ENCODE measurements around the gene COPS4. TPM values are rescaled to one million over a fixed set of nuclear protein-coding genes. Genes with fewer than 3 reads are reported as not detected.
"Not testable (repeated sequence)": the region's sequence is repeated elsewhere in the genome, so short reads cannot be mapped to it uniquely, and the experiment has no call there.

Gene COPS4
- total RNA-seq, 2 experiments from 2014 or later: 35.7 to 35.9 TPM

DNA sequence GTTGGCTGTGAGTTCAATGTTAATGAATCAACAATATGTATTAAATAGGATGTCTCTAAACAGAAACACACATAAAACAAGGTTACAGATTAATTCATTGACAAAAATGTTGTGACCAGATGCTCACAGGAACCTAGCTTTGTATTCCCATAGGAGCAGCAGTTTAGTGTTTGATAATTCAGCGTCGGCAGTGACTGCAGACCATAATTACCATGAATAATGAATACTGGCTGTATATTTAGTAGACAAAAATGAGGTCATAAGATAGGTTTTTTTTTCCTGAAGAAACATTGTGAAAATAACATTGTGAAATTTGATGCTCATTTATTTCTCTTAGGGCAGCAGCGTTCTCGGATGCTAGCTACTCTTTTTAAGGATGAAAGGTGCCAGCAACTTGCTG lies 27.8 kb downstream of the COPS4 start:
- no peaks in the 10 kb centered on the region for H3K4me1 Mint-ChIP-seq
- CTCF ChIA-PET: no interaction called here
- intact Hi-C loops (cut with DNase I, micrococcal nuclease): no loop called here
- no peaks in the 10 kb centered on the region for H3K27me3 Mint-ChIP-seq
- ATAC-seq: no peak
- peaks cover 18% of the 10 kb centered on the region for H3K36me3 Mint-ChIP-seq (ENCODE audit: low read depth)
- no peak for DNase-seq
- POLR2A ChIA-PET: interaction anchor here (0.7 kb wide), 1 partner anchor 9 kb away, joined by 3 read pairs; no protein-coding TSS in a partner anchor
- H3K4me3 Mint-ChIP-seq: no peak overlapping the region
- H3K9me3 Mint-ChIP-seq (ENCODE audit: low read depth): no peaks in the 10 kb centered on the region
- H3K27ac Mint-ChIP-seq: no peak overlapping the region

DNA sequence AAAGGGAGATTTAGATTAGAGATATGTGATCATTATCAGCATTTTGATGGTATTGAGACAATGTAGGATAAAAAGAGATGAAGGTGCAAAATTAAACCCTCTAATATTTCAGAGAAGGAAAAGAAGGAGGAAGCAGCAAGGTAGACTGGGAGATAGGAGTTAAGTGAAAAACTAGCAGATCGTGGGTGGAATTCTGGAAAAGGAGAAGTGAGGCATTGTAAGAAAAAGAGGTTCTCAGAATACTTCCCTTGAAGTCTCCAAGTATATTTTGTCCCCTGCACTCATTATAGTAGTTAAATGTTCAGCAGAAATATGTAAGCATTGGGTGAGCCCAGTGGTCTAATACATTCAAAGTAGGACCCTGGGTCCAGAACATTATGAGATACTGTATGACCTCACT lies 30.3 kb downstream of the COPS4 start:
- ChIA-PET POLR2A (no interaction called here), CTCF (interaction anchor here (0.7 kb wide), 1 partner anchor 200 kb away, joined by 3 read pairs; no protein-coding TSS in a partner anchor)
- Mint-ChIP-seq H3K36me3 (ENCODE audit: low read depth) (peaks cover 29% of the 10 kb centered on the region), H3K9me3 (ENCODE audit: low read depth) (no peaks in the 10 kb centered on the region), H3K27ac (no peak overlapping the region), H3K27me3 (no peaks in the 10 kb centered on the region), H3K4me3 (no peak overlapping the region), H3K4me1 (no peaks in the 10 kb centered on the region)
- no peak for DNase-seq
- intact Hi-C loops (cut with DNase I, micrococcal nuclease): no loop called here
- ATAC-seq: no peak

DNA sequence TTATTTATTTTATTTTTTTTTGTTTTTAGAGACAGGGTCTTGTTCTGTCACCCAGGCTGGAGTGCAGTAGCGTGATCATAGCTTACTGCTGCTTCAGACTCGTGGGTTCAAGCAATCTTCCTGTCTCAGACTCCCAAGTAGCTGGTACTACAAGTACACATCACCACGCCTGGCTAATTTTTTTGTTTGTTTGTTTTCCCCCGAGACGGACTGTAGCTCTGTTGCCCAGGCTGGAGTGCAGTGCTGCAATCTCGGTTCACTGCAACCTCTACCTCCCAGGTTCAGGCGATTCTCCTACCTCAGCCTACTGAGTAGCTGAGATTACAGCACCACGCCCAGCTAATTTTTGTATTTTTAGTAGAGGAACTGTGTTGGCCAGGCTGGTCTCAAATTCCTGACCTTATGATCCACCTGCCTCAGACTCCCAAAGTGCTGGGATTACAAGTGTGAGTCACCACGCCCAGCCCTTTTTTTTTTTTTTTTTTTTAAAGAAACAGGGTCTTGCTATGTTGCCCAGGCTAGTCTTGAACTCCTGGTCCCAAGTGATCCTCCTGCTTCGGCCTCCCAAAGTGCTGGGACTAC lies 32.2 kb downstream of the COPS4 start:
- ATAC-seq: no peak
- H3K27me3 Mint-ChIP-seq: no peaks in the 10 kb centered on the region
- DNase-seq: no peak
- no peak overlapping the region for H3K4me3 Mint-ChIP-seq
- no peak overlapping the region for H3K27ac Mint-ChIP-seq
- intact Hi-C loops (cut with DNase I, micrococcal nuclease): no loop called here
- CTCF ChIA-PET: interaction anchor here (0.6 to 1.4 kb wide), 4 partner anchors 10 to 213 kb away, joined by 3 to 4 read pairs (median 4); no protein-coding TSS in a partner anchor
- H3K36me3 Mint-ChIP-seq (ENCODE audit: low read depth): peaks cover 30% of the 10 kb centered on the region
- POLR2A ChIA-PET: interaction anchor here (0.6 kb wide), 1 partner anchor 14 kb away, joined by 8 read pairs; no protein-coding TSS in a partner anchor
- H3K9me3 Mint-ChIP-seq (ENCODE audit: low read depth): no peaks in the 10 kb centered on the region
- no peaks in the 10 kb centered on the region for H3K4me1 Mint-ChIP-seq

DNA sequence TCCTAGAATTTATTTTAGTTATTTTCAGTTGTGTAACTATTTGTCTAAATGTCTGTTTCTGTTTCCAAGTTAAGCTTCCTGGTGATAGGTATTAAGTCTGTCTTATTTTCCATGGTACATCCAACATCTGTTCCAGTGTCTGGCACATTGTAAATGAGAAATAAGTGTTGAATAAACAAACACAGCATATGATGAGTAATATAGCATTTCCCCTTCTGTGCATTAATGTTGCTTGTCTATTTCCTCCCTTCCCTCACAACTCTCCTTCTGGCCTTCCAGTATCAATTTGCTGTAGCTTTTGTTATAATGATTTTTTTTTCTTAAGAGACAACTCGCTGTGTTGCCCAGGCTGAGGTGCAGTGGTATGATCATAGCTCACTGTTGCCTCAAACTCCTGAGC lies 36.1 kb downstream of the COPS4 start:
- no peaks in the 10 kb centered on the region for H3K9me3 Mint-ChIP-seq (ENCODE audit: low read depth)
- no peaks in the 10 kb centered on the region for H3K27me3 Mint-ChIP-seq
- peaks cover 13% of the 10 kb centered on the region for H3K4me1 Mint-ChIP-seq
- DNase-seq: no peak
- intact Hi-C loops (cut with DNase I, micrococcal nuclease): no loop called here
- H3K27ac Mint-ChIP-seq: no peak overlapping the region
- peaks cover 29% of the 10 kb centered on the region for H3K36me3 Mint-ChIP-seq (ENCODE audit: low read depth)
- H3K4me3 Mint-ChIP-seq: no peak overlapping the region
- no peak for ATAC-seq
- ChIA-PET CTCF (interaction anchor here (0.8 to 2.3 kb wide), 5 partner anchors 19 to 211 kb away, joined by 3 to 9 read pairs (median 4); no protein-coding TSS in a partner anchor), POLR2A (interaction anchor here (0.8 kb wide), 1 partner anchor 8 kb away, joined by 3 read pairs; no protein-coding TSS in a partner anchor)

DNA sequence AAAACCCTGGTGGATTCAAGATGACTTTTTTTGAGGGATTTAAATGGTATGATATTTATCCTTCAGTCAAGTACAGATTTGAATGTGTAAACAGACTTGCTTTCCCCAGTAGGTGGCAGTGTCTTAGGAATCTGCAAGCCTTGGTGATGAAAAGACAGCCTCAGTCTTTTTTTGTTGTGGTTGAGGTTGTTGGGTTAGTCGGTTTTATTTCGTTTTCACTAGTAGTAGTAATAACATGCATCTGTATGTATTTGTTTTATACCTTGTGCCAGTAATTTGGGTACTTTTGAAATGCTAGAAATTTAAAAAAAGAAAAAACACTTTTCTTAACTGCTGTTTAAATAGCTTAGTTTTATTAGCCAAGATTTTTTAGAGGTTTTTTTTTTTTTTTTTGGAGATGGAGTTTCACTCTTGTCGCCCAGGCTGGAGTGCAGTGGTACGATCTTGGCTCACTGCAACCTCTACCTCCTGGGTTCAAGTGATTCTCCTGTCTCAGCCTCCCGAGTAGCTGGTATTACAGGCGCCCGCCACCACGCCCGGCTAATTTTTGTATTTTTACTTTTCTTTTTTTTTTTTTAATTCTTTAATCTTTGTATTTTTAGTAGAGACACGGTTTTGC lies 39.2 kb downstream of the COPS4 start:
- Mint-ChIP-seq H3K36me3 (ENCODE audit: low read depth) (peaks cover 24% of the 10 kb centered on the region), H3K27me3 (no peaks in the 10 kb centered on the region), H3K4me3 (peak overlapping the region; percentile 25), H3K4me1 (peaks cover 13% of the 10 kb centered on the region), H3K9me3 (ENCODE audit: low read depth) (no peaks in the 10 kb centered on the region), H3K27ac (no peak overlapping the region)
- CTCF ChIA-PET: interaction anchor here (0.6 to 4.0 kb wide), 22 partner anchors 9 to 411 kb away, joined by 3 to 23 read pairs (median 4); partner anchors contain the start of genes COPS4 and PLAC8
- peak; percentile 91 for ATAC-seq
- POLR2A ChIA-PET: interaction anchor here (0.6 to 1.4 kb wide), 9 partner anchors 36 to 700 kb away, joined by 3 to 6 read pairs (median 4); partner anchors contain the start of genes COPS4 and COQ2
- DNase-seq: peak; percentile 63
- intact Hi-C loops (cut with DNase I, micrococcal nuclease): loop anchor here (1.0 to 2.0 kb wide), 9 partner anchors 36 to 208 kb away; partner anchors contain the start of gene COPS4 (in 1 of the 2)

DNA sequence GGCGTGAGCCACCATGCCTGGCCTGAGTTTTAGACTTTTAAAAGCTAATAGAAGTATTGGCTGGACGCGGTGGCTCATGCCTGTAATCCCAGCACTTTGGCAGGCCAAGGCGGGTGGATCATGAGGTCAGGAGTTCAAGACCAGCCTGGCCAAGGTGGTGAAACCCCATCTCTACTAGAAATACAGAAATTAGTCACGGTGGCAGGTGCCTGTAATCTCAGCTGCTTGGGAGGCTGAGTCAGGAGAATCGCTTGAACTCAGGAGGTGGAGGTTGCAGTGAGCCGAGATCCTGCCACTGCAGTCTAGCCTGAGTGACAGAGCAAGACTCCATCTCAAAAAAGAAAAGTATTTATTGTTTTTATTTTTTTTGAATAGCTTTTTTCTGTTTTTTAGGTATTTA lies 39.8 kb downstream of the COPS4 start:
- POLR2A ChIA-PET: interaction anchor here (0.7 to 1.4 kb wide), 7 partner anchors 35 to 700 kb away, joined by 3 to 6 read pairs (median 4); partner anchors contain the start of genes COPS4 and COQ2
- H3K4me3 Mint-ChIP-seq: peak overlapping the region; percentile 25
- H3K36me3 Mint-ChIP-seq (ENCODE audit: low read depth): peaks cover 22% of the 10 kb centered on the region
- intact Hi-C loops (cut with DNase I, micrococcal nuclease): loop anchor here (1.0 to 2.0 kb wide), 9 partner anchors 36 to 208 kb away; partner anchors contain the start of gene COPS4 (in 1 of the 2)
- peaks cover 13% of the 10 kb centered on the region for H3K4me1 Mint-ChIP-seq
- CTCF ChIA-PET: interaction anchor here (0.6 to 4.0 kb wide), 27 partner anchors 8 to 411 kb away, joined by 3 to 23 read pairs (median 3); partner anchors contain the start of genes COPS4 and PLAC8
- peak; percentile 69 for ATAC-seq
- DNase-seq: peak; percentile 74
- H3K27me3 Mint-ChIP-seq; H3K27ac Mint-ChIP-seq; H3K9me3 Mint-ChIP-seq (ENCODE audit: low read depth): not testable (repeated sequence)

DNA sequence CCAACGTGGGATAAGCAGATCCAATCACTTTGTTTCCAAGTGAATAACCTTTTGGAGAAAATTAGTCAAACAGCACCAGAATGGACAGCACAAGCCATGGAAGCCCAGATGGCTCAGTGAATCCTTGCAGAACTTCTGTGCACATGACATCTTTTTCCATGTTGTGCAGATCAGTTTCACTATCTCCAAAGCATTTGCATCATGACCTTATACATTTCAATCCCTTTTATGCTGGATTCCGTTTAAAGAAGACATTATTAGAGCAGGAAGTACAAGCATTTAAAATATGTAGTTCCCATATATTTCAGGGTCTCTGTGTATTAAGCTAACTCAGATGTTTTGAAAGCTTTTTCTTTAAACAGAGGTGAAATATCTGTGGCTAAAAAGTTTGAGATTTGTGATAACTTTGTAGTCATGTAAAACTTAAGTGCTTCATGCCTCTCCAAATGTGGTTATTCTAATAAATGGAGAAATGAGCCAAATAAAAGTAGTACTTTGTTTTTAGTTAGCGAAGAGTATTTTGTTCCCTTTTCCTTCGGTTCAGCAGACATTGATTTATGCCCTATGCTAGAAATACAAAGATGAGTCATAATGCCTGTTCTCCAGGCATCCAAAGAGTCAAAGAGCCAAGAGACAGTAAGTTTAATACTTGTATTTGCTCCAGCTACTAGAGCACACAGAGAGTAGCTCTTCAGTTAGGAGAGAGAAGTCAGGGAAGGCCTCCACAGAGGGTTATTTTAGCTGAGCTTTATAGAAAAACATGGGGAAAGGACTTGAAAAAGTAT lies 40.5 kb downstream of the COPS4 start:
- Mint-ChIP-seq H3K4me1 (peaks cover 13% of the 10 kb centered on the region), H3K36me3 (ENCODE audit: low read depth) (peaks cover 19% of the 10 kb centered on the region)

DNA sequence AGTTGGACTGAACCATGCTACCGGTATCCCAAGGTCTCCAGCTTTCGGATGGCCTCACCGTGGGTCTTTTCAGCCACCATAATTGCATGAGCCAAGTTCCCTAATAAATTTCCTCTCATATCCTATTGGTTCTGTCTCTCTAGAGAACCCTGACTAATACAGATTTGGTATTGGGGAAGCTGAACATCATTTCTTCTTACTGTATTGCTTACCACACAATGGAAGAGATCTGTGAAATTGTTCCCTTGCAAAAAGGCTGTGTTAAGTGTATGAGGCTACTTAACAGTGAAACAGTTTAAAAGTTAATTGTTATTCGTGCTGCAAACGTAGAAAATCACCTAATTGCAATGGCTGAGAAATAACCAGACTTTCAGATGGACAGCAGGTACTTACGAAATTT lies 45.6 kb downstream of the COPS4 start:
- ChIA-PET CTCF (interaction anchor here (1.2 kb wide), 1 partner anchor 30 kb away, joined by 4 read pairs; no protein-coding TSS in a partner anchor), POLR2A (no interaction called here)
- intact Hi-C loops (cut with DNase I, micrococcal nuclease): no loop called here
- Mint-ChIP-seq H3K27ac (no peak overlapping the region), H3K4me3 (no peak overlapping the region), H3K36me3 (ENCODE audit: low read depth) (peaks cover 11% of the 10 kb centered on the region), H3K9me3 (ENCODE audit: low read depth) (no peaks in the 10 kb centered on the region), H3K27me3 (no peaks in the 10 kb centered on the region), H3K4me1 (peaks cover 25% of the 10 kb centered on the region)
- DNase-seq (no peak), ATAC-seq (no peak)

More for the DNA sequence above, 40.5 kb downstream of the COPS4 start:
- ATAC-seq (no peak), DNase-seq (no peak)
- POLR2A ChIA-PET: interaction anchor here (1.1 to 1.4 kb wide), 2 partner anchors 35 to 41 kb away, joined by 3 read pairs; partner anchors contain the start of gene COPS4
- Mint-ChIP-seq H3K27me3 (no peaks in the 10 kb centered on the region), H3K27ac (no peak overlapping the region), H3K4me3 (no peak overlapping the region), H3K9me3 (ENCODE audit: low read depth) (no peaks in the 10 kb centered on the region)
- CTCF ChIA-PET: interaction anchor here (0.6 to 4.0 kb wide), 23 partner anchors 7 to 308 kb away, joined by 3 to 23 read pairs (median 4); partner anchors contain the start of genes COPS4 and PLAC8
- intact Hi-C loops (cut with DNase I, micrococcal nuclease): loop anchor here (2.0 kb wide), 3 partner anchors 41 to 177 kb away; partner anchors contain the start of gene COPS4 (in 1 of the 2)

DNA sequence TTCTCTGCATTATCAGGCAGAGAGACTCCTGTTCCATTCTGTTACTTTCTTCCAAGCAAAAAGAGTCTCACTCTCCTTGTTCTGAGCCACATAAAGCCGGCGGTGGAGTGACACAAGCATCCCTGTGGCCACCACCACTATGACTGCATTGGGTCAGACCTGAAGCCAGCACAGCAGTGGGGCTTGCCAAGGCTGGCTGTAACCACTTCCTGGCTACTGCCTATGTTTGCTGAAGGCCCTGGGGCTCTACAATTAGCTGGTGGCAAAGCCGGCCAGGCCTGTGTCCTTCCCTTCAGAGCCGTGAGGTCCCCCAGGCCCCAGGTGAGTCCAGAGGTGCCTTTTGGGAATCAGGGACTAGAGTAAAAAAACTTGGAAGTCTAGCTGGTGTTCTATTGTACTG lies 47.8 kb downstream of the COPS4 start:
- peaks cover 27% of the 10 kb centered on the region for H3K4me1 Mint-ChIP-seq
- no peak overlapping the region for H3K27ac Mint-ChIP-seq
- CTCF ChIA-PET: interaction anchor here (0.6 to 1.4 kb wide), 3 partner anchors 8 to 105 kb away, joined by 3 to 9 read pairs (median 3); no protein-coding TSS in a partner anchor
- no peak for DNase-seq
- no peaks in the 10 kb centered on the region for H3K9me3 Mint-ChIP-seq (ENCODE audit: low read depth)
- peaks cover 1% of the 10 kb centered on the region for H3K36me3 Mint-ChIP-seq (ENCODE audit: low read depth)
- POLR2A ChIA-PET: no interaction called here
- intact Hi-C loops (cut with DNase I, micrococcal nuclease): no loop called here
- no peak overlapping the region for H3K4me3 Mint-ChIP-seq
- no peaks in the 10 kb centered on the region for H3K27me3 Mint-ChIP-seq
- no peak for ATAC-seq

DNA sequence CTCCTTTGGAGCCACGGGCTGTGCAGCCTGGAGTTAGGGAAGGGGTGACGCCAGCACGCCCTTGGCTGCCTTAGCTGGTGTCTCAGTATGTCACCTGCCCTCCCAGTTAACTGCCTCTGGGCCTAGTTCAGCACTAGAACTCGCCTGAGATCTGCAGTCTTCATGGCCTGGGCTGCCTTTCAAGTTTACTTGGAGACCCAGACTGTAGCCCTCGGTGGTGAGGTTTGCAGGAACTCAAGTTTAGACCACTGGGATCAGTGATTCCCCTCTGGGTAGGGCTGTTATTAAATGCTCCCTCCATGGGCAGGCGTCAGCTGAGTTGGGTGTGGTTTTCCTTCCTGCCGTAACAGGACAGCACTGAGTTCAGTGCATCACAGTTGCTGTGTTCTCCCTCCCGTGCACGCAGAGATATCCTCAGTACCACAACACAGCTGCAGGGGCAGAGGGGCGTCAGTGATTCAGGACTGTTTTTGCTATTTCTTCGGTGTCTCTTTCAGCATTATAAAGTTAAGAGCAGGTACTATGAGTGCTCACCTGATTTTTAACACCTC lies 49.0 kb downstream of the COPS4 start:
- POLR2A ChIA-PET: no interaction called here
- intact Hi-C loops (cut with DNase I, micrococcal nuclease): no loop called here
- DNase-seq (peak; percentile 67), ATAC-seq (peak; percentile 95)
- Mint-ChIP-seq H3K27me3 (no peaks in the 10 kb centered on the region), H3K4me1 (peaks cover 27% of the 10 kb centered on the region), H3K36me3 (ENCODE audit: low read depth) (peaks cover 10% of the 10 kb centered on the region), H3K27ac (peak overlapping the region; percentile 16), H3K9me3 (ENCODE audit: low read depth) (no peaks in the 10 kb centered on the region), H3K4me3 (no peak overlapping the region)
- CTCF ChIA-PET: interaction anchor here (0.5 to 4.2 kb wide), 11 partner anchors 9 to 252 kb away, joined by 3 to 19 read pairs (median 3); partner anchors contain the start of genes COQ2 and PLAC8
